Fibroblast of skin of scalp (primary cell): ENCODE measurements around the gene SEPTIN5.
"Not testable (repeated sequence)": the region's sequence is repeated elsewhere in the genome, so short reads cannot be mapped to it uniquely, and the experiment has no call there.

Experiments used
- DNase-seq: peaks from one replicate; pipeline ENCODE4 v3.0.0-alpha.2; 2013

Gene SEPTIN5

GRCh38 chr22:19720999-19721329 lies 6.7 kb downstream of the SEPTIN5 start:
- DNase-seq = no peak

- no peak for DNase-seq
Observed at GRCh38 chr22:19721330-19722177, 7.3 kb downstream of the SEPTIN5 start.

- no peak for DNase-seq
Observed at GRCh38 chr22:19722178-19722981, 8.1 kb downstream of the SEPTIN5 start.

- no peak for DNase-seq
Observed at GRCh38 chr22:19722982-19723231, 8.6 kb downstream of the SEPTIN5 start.

- DNase-seq = no peak
Observed at GRCh38 chr22:19723232-19723982, 9.1 kb downstream of the SEPTIN5 start, which contains the start of gene GP1BB. Gene GP1BB (plus strand): TSS chr22:19723539. CDS start chr22:19723570, 31 bp downstream.

GRCh38 chr22:19723983-19724827 lies 9.9 kb downstream of the SEPTIN5 start:
- DNase-seq = no peak

GRCh38 chr22:19724927-19725661 lies 10.8 kb downstream of the SEPTIN5 start:
- DNase-seq = no peak

GRCh38 chr22:19726064-19726788 lies 11.9 kb downstream of the SEPTIN5 start:
- DNase-seq = not testable (repeated sequence)

- no peak for DNase-seq
Observed at GRCh38 chr22:19727310-19728150, 13.2 kb downstream of the SEPTIN5 start.

- DNase-seq = no peak
Observed at GRCh38 chr22:19728271-19728670, 14.0 kb downstream of the SEPTIN5 start.

GRCh38 chr22:19728836-19729235 lies 14.5 kb downstream of the SEPTIN5 start:
- no peak for DNase-seq

GRCh38 chr22:19729507-19729906 lies 15.2 kb downstream of the SEPTIN5 start:
- no peak for DNase-seq

- no peak for DNase-seq
Observed at GRCh38 chr22:19730198-19730597, 15.9 kb downstream of the SEPTIN5 start.

- peak; percentile 75 for DNase-seq
Observed at GRCh38 chr22:19730655-19731360, 16.5 kb downstream of the SEPTIN5 start.

GRCh38 chr22:19731361-19732135 lies 17.2 kb downstream of the SEPTIN5 start:
- DNase-seq = no peak

- DNase-seq = no peak
Observed at GRCh38 chr22:19732403-19733113, 18.3 kb downstream of the SEPTIN5 start.

- no peak for DNase-seq
Observed at GRCh38 chr22:19733755-19734154, 19.5 kb downstream of the SEPTIN5 start.

- DNase-seq = no peak
Observed at GRCh38 chr22:19734163-19734562, 19.9 kb downstream of the SEPTIN5 start.
